HPDE6-E6E7 (cell line): ENCODE measurements around the gene IKZF2.

Experiments used
- DNase-seq: peaks from one replicate; pipeline ENCODE4 v3.0.0; 2011; ENCODE audit warnings: missing footprints; ENCODE audit errors: extremely low spot score

The IKZF2 gene

GRCh38 chr2:213001297-213001910 is 150.0 kb downstream of the IKZF2 start:
- no peak for DNase-seq

DNA sequence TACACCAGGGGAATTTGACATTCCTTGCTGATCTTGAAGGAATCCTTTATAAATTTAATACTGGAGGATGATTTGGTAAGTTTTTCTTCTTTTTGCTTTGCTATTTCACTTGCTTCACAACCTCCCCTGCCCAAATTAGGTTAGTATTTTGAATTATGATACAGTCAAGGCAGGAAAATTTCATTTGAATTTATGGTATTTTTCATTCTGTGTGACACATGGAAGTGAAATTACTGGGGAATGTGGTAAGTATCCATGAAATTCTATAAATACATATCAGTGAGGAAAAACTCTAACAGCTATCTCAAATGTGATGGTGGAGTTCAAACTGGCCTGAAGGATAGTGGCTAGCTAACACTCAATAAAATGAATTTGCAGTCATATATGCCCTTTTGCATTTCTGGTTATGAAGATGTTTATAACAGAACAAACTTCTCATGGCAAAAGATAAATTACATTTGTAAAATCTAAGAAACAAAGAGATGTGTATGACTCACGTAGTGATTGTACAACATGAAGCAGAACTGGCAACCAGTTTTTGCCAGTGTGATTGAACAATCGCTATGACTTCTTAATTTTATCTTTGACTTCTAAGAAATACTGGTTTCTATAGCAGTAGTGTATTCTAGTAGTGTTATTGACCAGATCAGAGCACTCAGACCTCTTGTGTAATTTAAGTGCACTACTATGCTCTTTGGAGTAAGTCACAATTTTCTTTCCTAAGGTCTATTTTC is 152.6 kb downstream of the IKZF2 start:
- no peak for DNase-seq

GRCh38 chr2:212997526-212998020 is 153.8 kb downstream of the IKZF2 start:
- no peak for DNase-seq

- DNase-seq, result no peak
Measured at GRCh38 chr2:212995920-212996319, 155.5 kb downstream of the IKZF2 start.

DNA sequence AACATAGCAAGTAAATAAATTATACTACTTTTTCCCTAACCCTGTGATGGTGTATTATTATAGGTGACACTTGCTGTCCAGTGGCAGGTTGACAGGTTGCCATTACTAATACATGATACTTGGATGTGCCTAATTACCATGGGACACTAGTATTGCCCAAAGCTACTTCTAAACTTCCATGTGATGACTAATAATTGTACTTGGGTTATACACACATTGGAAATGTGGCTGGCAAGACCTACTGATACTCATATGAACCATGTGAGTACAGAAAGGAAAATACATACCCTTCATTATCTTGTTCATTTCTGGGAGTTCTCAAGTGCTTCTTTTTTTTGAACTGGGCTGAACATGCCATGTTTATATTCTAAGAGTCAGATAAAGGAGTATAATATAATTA is 156.4 kb downstream of the IKZF2 start:
- no peak for DNase-seq

- DNase-seq, result no peak
Measured at GRCh38 chr2:212991120-212991519, 160.3 kb downstream of the IKZF2 start.

- no peak for DNase-seq
Measured at GRCh38 chr2:212990697-212991096, 160.7 kb downstream of the IKZF2 start.

GRCh38 chr2:212987492-212987891 is 163.9 kb downstream of the IKZF2 start:
- DNase-seq, result no peak

DNA sequence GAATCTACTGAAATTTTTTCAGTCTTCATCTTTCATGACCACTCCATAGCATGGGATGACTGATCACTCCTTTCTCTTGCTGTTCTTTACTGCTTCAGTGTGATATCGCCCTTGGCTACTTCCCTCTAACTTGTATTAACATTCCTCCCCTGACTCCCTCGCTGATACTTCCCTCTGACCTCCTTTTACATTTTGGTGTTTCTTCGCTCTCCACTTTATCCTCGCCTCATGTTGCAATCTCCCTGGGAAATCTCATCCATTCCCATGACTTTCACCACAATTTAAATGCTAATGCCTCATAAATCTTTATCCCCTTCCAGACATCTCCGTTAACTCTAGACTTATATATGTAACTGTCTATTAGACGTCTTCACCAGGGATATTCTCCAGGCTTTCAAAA is 167.3 kb downstream of the IKZF2 start:
- no peak for DNase-seq

GRCh38 chr2:212979799-212980198 is 171.6 kb downstream of the IKZF2 start:
- no peak for DNase-seq

GRCh38 chr2:212979046-212979612 is 172.3 kb downstream of the IKZF2 start:
- no peak for DNase-seq

- DNase-seq, result no peak
Measured at GRCh38 chr2:212977152-212977551, 174.3 kb downstream of the IKZF2 start.

- DNase-seq, result no peak
Measured at GRCh38 chr2:212975333-212975732, 176.1 kb downstream of the IKZF2 start.

- DNase-seq, result peak; percentile 35
Measured at GRCh38 chr2:212974692-212975091, 176.7 kb downstream of the IKZF2 start.

DNA sequence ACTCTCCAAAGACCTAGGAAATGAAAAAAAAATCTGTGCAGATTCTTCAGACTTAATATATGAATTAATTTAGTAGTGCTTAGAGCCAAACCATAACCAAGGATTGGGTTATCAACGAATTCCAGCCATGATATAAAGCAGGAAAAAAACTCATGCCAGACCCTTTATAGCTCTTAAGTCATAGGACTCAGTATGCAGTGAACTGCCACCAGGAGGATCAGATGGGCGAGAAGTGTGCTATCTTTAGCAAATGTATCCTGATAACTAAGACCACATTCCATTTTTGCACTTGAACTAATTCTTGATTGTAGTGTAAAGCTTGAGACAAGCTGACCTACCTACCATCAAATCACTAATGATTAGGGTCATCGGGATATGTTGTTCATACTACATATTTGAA is 178.1 kb downstream of the IKZF2 start:
- no peak for DNase-seq

- no peak for DNase-seq
Measured at GRCh38 chr2:212970132-212970531, 181.3 kb downstream of the IKZF2 start.

GRCh38 chr2:212968284-212969081 is 182.9 kb downstream of the IKZF2 start:
- DNase-seq, result peak; percentile 32

DNA sequence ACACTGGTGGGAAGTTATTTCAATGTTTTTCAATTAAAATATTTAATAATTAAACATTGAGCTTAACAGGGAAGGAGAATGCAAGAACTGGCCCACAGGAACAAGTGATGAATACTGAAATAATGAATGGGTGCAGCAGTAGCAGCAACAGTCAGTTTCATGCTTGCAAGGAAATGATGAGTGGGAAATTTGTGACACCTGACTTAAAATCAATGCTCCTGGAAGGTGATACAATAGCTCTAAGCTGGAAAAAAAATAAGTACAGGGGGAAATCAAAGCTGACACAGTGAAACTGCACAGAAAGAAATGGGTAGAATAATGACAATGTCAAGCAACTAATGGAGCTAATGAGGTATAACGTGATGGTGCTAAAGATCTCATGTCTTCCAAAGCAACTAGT is 184.5 kb downstream of the IKZF2 start:
- DNase-seq, result no peak

DNA sequence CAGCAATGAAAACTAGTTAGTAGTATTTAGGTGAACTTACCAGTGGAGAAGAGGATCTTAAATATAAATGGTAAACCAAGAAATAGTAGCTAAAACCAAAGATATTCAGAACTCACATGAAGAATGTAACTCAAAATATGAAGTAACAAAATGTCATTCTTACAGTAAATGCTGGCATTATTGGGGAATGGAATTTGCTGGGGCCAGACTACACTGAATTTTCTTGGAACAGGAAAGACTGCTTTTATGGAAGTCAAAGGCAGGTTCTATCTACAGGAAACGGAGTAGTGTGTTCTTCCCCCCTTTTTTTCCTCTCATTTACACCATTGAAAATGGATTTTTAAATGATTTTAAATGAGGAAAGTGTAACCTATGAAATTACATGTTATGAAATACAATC is 188.7 kb downstream of the IKZF2 start:
- no peak for DNase-seq

GRCh38 chr2:212961255-212961654 is 190.2 kb downstream of the IKZF2 start:
- DNase-seq, result no peak

DNA sequence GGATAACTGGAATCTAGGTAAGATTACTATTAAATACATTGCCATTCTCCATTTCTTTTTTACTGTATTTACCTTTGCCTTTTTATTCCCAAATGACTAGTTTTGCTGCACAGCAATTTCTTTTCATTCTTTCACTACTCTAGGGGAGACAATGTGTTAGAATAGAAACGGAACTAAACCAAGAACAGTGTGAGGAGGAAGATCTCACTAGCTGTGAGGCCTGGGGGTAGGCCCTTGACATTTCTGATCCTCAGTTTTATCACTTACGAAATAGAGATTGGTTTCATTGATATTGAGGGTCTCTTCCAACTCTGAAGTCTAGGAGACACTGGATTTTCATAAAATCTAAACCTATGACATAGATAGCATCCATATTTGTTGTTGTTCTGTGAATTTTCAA is 191.1 kb downstream of the IKZF2 start:
- DNase-seq, result no peak

DNA sequence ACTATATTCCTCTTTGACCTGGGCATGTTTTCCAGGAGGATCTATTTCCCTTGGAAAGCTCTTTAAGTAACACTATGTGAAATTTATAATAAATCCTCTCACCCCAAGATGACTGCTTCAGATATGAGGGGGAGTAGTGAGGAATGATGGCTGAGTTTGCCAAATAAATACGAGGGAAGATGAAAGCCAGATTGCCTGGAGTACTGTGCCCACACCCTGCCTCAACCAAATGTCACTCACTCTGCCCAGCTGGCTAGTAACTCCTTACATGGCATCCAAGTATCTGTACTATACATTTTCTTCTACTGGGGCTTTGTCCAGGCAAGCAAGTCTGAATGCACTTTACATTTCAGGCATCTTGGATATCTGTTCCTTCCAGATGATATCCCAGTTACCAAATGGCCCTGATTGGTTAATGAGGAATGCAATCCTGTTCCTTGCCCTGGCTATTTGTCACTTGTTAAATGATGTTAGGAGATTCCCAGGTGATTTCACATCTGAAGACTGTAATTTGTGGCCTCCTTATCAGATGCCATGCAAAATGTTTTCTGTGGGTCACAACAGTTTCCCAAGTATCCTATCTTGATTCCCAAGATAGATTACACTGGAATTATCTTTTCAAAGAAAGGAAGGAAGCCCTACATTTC is 191.8 kb downstream of the IKZF2 start:
- no peak for DNase-seq
